Measurements from ENCODE around the gene FIGLA.

FIGLA gene

DNA sequence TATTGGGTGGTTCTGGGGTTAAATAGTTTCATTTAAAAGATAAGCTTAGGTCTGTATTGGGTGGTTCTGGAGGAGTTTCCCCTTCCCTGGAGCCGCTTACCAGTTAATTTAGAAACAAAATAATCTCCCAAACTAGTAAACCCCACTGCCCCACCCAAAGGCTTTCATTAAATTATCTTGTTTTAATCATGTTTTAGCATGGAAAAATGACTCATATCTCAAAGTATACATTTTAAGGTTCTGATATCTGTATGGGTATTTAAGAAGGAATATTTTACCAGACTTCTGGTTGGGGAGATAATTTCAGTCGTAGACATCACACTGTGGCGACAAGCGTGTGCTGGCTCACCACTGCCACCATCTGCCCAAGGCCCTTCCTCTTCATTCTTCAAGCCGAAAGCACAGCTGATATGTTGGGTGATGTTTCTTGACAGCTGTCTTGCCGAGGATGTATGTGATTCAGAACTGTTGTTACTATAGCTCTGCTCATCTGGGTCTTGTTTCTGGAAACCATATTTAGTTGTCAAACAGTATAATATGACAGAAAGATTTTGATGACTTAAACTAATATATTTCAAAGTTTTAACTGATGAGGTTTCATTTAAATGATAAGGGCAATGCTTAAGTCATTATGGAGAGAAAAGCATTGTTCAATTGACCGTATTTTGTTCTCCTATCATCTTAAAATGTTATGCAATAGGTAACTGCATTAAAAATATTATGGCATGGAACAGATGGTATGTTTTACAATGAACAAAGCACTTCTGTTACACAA is 5.1 kb downstream of the FIGLA start:
- Histone ChIP-seq H3K27ac (ENCODE audit: low read depth, low read length) (no peak overlapping the region), H3K9ac (ENCODE audit: low read length) (no peak overlapping the region), H3K36me3 (ENCODE audit: insufficient read depth, low read length) (no peaks in the 10 kb centered on the region), H3K4me1 (ENCODE audit: insufficient read depth, low read length) (peaks cover 4% of the 10 kb centered on the region), H3K9me3 (ENCODE audit: low read length) (no peaks in the 10 kb centered on the region), H3K4me3 (ENCODE audit: low read depth in 1 of 2, low read length in 2 of 2) (no peak overlapping the region), H3K27me3 (ENCODE audit: control insufficient read depth in 1 of 2, insufficient read depth in 2 of 2, low read length in 2 of 2) (peaks cover 5 to 11% of the 10 kb centered on the region in 2 donors)

- Histone ChIP-seq H3K4me1 (ENCODE audit: insufficient read depth, low read length) (no peaks in the 10 kb centered on the region), H3K9me3 (ENCODE audit: low read length) (no peaks in the 10 kb centered on the region), H3K27ac (ENCODE audit: low read depth, low read length) (no peak overlapping the region), H3K36me3 (ENCODE audit: insufficient read depth, low read length) (no peaks in the 10 kb centered on the region), H3K9ac (ENCODE audit: low read length) (no peak overlapping the region), H3K4me3 (ENCODE audit: low read depth in 1 of 2, low read length in 2 of 2) (no peak overlapping the region), H3K27me3 (ENCODE audit: control insufficient read depth in 1 of 2, insufficient read depth in 2 of 2, low read length in 2 of 2) (peaks cover 1% of the 10 kb centered on the region in 2 donors)
Observed at GRCh38 chr2:70784320-70784719, 6.1 kb downstream of the FIGLA start.

DNA sequence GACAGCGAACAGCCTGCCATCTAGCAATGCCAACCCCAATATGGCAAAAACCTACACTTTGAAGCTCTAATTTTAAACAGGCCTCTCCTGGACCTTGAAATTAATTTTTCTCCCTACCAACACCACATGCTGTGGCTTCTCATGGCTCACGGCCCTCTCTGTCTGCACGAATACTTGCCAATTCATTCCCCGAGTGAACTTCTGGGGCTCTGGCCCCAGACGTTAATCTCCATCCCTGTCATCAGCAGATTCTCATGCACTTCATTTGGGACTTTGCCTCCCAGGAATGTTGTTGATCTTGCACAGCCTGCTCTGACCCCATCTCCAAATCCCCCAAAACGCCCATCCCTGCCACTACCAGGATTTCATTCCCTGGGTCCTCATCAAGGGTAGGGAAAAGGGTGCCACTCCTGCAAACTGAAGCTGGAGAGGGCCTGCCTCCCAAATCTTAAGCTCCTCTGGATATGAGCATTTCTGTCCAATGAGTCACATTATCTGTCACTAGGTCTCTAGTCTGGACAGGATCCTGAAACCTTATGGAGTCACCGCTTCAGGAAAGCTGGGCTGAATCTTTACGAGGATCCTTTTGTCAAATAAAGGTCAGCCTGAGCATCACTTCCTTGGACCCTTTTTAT is 10.4 kb downstream of the FIGLA start:
- Histone ChIP-seq H3K9me3 (ENCODE audit: low read length) (no peaks in the 10 kb centered on the region), H3K4me1 (ENCODE audit: insufficient read depth, low read length) (no peaks in the 10 kb centered on the region), H3K36me3 (ENCODE audit: insufficient read depth, low read length) (no peaks in the 10 kb centered on the region), H3K27ac (ENCODE audit: low read depth, low read length) (no peak overlapping the region), H3K4me3 (ENCODE audit: low read depth in 1 of 2, low read length in 2 of 2) (no peak overlapping the region), H3K9ac (ENCODE audit: low read length) (no peak overlapping the region), H3K27me3 (ENCODE audit: control insufficient read depth in 1 of 2, insufficient read depth in 2 of 2, low read length in 2 of 2) (no peaks in the 10 kb centered on the region)

GRCh38 chr2:70779491-70779890 is 11.0 kb downstream of the FIGLA start:
- no peaks in the 10 kb centered on the region for H3K4me1 ChIP-seq (ENCODE audit: insufficient read depth, low read length)
- H3K27ac ChIP-seq (ENCODE audit: low read depth, low read length), result no peak overlapping the region
- H3K4me3 ChIP-seq (ENCODE audit: low read depth in 1 of 2, low read length in 2 of 2), result no peak overlapping the region
- H3K27me3 ChIP-seq (ENCODE audit: control insufficient read depth in 1 of 2, insufficient read depth in 2 of 2, low read length in 2 of 2), result no peaks in the 10 kb centered on the region
- H3K9ac ChIP-seq (ENCODE audit: low read length), result no peak overlapping the region
- no peaks in the 10 kb centered on the region for H3K36me3 ChIP-seq (ENCODE audit: insufficient read depth, low read length)
- H3K9me3 ChIP-seq (ENCODE audit: low read length), result no peaks in the 10 kb centered on the region

DNA sequence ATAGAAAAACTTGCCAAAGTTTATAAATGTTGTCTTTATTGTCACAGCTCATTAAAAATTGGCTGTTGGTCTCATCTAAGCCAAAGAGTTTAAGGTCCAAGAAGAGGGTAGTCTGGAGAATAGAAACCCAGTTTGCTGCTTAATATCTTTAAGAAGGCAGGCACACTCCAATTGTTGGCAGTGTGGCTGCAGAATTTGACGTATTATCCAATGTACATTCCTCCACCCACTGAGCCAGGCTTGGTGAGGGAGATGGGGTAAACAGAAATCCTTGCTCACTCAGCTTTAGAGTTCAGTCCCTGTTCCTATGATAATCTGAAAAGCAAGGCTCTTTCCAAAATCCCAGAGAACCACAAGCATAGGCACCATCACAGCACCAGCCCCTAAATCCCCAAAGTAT is 11.8 kb downstream of the FIGLA start:
- Histone ChIP-seq H3K36me3 (ENCODE audit: insufficient read depth, low read length) (no peaks in the 10 kb centered on the region), H3K4me3 (ENCODE audit: low read depth in 1 of 2, low read length in 2 of 2) (no peak overlapping the region), H3K4me1 (ENCODE audit: insufficient read depth, low read length) (no peaks in the 10 kb centered on the region), H3K27ac (ENCODE audit: low read depth, low read length) (no peak overlapping the region), H3K9ac (ENCODE audit: low read length) (no peak overlapping the region), H3K27me3 (ENCODE audit: control insufficient read depth in 1 of 2, insufficient read depth in 2 of 2, low read length in 2 of 2) (no peaks in the 10 kb centered on the region), H3K9me3 (ENCODE audit: low read length) (no peaks in the 10 kb centered on the region)

DNA sequence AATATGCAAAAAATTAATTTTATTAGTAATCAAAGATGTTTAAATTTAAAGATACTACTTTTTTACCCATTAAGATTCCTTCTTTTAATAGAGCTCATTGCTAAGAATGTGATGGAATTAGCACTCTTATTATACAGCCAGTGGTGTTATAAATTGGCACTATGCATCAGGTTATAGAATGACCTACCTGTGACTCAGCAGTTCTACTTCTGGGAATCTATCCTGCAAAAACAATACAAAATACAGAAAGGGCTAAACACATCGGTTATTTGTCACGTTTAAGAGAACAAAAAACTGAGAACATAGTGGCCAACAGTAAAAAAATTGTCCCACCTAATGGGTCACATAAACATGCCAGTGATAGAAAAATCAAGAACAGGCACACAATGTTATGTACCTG is 13.0 kb downstream of the FIGLA start:
- no peak overlapping the region for H3K4me3 ChIP-seq (ENCODE audit: low read depth in 1 of 2, low read length in 2 of 2)
- H3K36me3 ChIP-seq (ENCODE audit: insufficient read depth, low read length), result no peaks in the 10 kb centered on the region
- no peaks in the 10 kb centered on the region for H3K4me1 ChIP-seq (ENCODE audit: insufficient read depth, low read length)
- no peak overlapping the region for H3K9ac ChIP-seq (ENCODE audit: low read length)
- no peak overlapping the region for H3K27ac ChIP-seq (ENCODE audit: low read depth, low read length)
- no peaks in the 10 kb centered on the region for H3K27me3 ChIP-seq (ENCODE audit: control insufficient read depth in 1 of 2, insufficient read depth in 2 of 2, low read length in 2 of 2)
- H3K9me3 ChIP-seq (ENCODE audit: low read length), result no peaks in the 10 kb centered on the region

DNA sequence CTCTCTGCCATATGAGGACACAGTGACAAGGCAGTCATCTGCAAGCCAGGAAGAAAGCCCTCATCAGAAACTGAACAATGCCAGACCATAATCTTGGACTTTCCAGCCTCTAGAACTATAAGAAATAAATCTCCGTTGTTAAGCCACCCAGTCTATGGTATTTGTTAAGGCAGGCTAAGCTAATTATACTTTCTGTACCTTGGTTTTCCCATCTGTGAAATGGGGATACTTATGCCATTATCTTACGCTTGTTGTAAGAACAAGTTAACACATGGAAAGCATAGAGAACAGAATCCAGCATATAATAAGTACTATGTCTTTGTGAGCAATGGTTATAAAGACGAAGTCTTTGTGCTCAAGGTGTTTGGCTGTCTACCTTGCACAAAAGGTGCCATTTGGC is 14.2 kb downstream of the FIGLA start:
- no peaks in the 10 kb centered on the region for H3K36me3 ChIP-seq (ENCODE audit: insufficient read depth, low read length)
- H3K9ac ChIP-seq (ENCODE audit: low read length), result no peak overlapping the region
- H3K4me1 ChIP-seq (ENCODE audit: insufficient read depth, low read length), result no peaks in the 10 kb centered on the region
- no peak overlapping the region for H3K4me3 ChIP-seq (ENCODE audit: low read depth in 1 of 2, low read length in 2 of 2)
- H3K9me3 ChIP-seq (ENCODE audit: low read length), result no peaks in the 10 kb centered on the region
- H3K27me3 ChIP-seq (ENCODE audit: control insufficient read depth in 1 of 2, insufficient read depth in 2 of 2, low read length in 2 of 2), result no peaks in the 10 kb centered on the region
- no peak overlapping the region for H3K27ac ChIP-seq (ENCODE audit: low read depth, low read length)

DNA sequence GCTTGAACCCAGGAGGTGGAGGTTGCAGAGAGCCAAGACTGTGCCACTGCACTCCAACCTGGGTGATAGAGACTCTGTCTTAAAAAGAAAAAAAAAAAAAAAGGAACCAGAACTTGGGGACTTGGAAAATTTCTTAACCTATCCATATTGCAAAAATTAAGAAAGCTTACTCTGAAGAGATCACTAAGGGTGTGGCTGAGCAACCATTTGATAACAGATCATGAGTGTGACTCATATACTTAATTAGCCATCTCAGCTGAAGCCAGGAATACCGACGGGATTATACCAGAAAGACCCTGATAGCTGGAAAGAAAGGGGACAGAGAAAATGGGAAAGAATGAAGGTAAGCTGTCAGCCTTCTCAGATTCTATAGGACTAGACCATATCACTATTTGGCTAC is 15.3 kb downstream of the FIGLA start:
- no peaks in the 10 kb centered on the region for H3K9me3 ChIP-seq (ENCODE audit: low read length)
- H3K27me3 ChIP-seq (ENCODE audit: control insufficient read depth in 1 of 2, insufficient read depth in 2 of 2, low read length in 2 of 2), result no peaks in the 10 kb centered on the region
- no peak overlapping the region for H3K27ac ChIP-seq (ENCODE audit: low read depth, low read length)
- no peaks in the 10 kb centered on the region for H3K36me3 ChIP-seq (ENCODE audit: insufficient read depth, low read length)
- no peak overlapping the region for H3K9ac ChIP-seq (ENCODE audit: low read length)
- H3K4me3 ChIP-seq (ENCODE audit: low read depth in 1 of 2, low read length in 2 of 2), result no peak overlapping the region
- H3K4me1 ChIP-seq (ENCODE audit: insufficient read depth, low read length), result no peaks in the 10 kb centered on the region

DNA sequence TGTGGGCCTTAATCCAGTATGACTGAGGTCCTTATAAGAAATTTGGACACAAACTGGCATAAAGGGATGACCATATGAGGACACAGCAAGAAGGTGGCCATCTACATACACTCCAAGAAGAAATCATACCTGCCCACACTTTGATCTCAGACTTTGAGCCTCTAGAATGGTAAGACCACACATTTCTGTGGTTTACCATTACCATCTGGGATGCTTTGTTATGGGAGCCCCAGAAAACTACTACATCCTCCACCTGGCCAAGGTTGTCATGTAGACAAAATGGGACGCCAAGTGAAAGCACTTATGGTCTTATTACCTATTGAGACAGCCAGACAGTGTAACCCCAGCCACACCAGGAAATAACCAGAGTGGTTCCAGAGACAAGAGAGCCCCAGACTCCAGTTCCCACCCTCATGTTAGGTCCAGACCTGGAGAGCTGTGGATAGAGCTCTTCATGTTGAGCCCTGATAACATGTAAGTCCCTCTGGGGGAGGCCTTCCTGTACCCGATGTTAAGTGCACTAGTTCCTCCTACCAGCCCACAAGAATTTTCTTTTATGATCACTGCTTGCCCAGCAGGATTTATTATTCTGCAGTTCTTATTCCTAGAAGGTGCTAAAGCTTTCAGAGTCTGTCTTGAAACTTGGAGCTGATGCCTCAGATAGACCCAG is 17.8 kb downstream of the FIGLA start:
- Histone ChIP-seq H3K4me3 (ENCODE audit: low read depth in 1 of 2, low read length in 2 of 2) (no peak overlapping the region), H3K27ac (ENCODE audit: low read depth, low read length) (no peak overlapping the region), H3K27me3 (ENCODE audit: control insufficient read depth in 1 of 2, insufficient read depth in 2 of 2, low read length in 2 of 2) (peaks cover 0 to 3% of the 10 kb centered on the region in 2 donors), H3K9me3 (ENCODE audit: low read length) (no peaks in the 10 kb centered on the region), H3K9ac (ENCODE audit: low read length) (no peak overlapping the region), H3K4me1 (ENCODE audit: insufficient read depth, low read length) (no peaks in the 10 kb centered on the region), H3K36me3 (ENCODE audit: insufficient read depth, low read length) (no peaks in the 10 kb centered on the region)

- no peak overlapping the region for H3K27ac ChIP-seq (ENCODE audit: low read depth, low read length)
- peaks cover 8% of the 10 kb centered on the region for H3K4me1 ChIP-seq (ENCODE audit: insufficient read depth, low read length)
- no peak overlapping the region for H3K9ac ChIP-seq (ENCODE audit: low read length)
- no peak overlapping the region for H3K4me3 ChIP-seq (ENCODE audit: low read depth in 1 of 2, low read length in 2 of 2)
- peaks cover 2 to 15% of the 10 kb centered on the region in 2 donors for H3K27me3 ChIP-seq (ENCODE audit: control insufficient read depth in 1 of 2, insufficient read depth in 2 of 2, low read length in 2 of 2)
- H3K9me3 ChIP-seq (ENCODE audit: low read length), result no peaks in the 10 kb centered on the region
- no peaks in the 10 kb centered on the region for H3K36me3 ChIP-seq (ENCODE audit: insufficient read depth, low read length)
Observed at GRCh38 chr2:70771446-70771845, 19.0 kb downstream of the FIGLA start.

- no peak overlapping the region for H3K4me3 ChIP-seq (ENCODE audit: low read depth in 1 of 2, low read length in 2 of 2)
- H3K36me3 ChIP-seq (ENCODE audit: insufficient read depth, low read length), result no peaks in the 10 kb centered on the region
- no peak overlapping the region for H3K27ac ChIP-seq (ENCODE audit: low read depth, low read length)
- H3K9me3 ChIP-seq (ENCODE audit: low read length), result no peaks in the 10 kb centered on the region
- H3K9ac ChIP-seq (ENCODE audit: low read length), result no peak overlapping the region
- peaks cover 8% of the 10 kb centered on the region for H3K4me1 ChIP-seq (ENCODE audit: insufficient read depth, low read length)
- peaks cover 15 to 21% of the 10 kb centered on the region in 2 donors for H3K27me3 ChIP-seq (ENCODE audit: control insufficient read depth in 1 of 2, insufficient read depth in 2 of 2, low read length in 2 of 2)
Observed at GRCh38 chr2:70769450-70769849, 21.0 kb downstream of the FIGLA start.
